Osteoblast (primary cell): ENCODE measurements around the gene IZUMO1. TPM values are rescaled to one million over a fixed set of nuclear protein-coding genes. Genes with fewer than 3 reads are reported as not detected.
A peak's percentile ranks its signal among the peaks of the same experiment; 100 is the strongest.

ENCODE experiments used
- DNase-seq: peaks from one replicate; pipeline ENCODE4 v3.0.0; 2011; ENCODE audit warnings: low spot score, mixed read lengths; ENCODE audit not compliant: insufficient read length; ENCODE audit errors: missing footprints
- H2AFZ ChIP-seq: 2 replicates; pipeline ENCODE4 v1.6.0; 2011; ENCODE audit warnings: mild to moderate bottlenecking, low read length
- H3K27ac ChIP-seq: 2 replicates; pipeline ENCODE4 v1.5.1; 2011; ENCODE audit warnings: mild to moderate bottlenecking, low read depth, low read length, moderate library complexity
- H3K27me3 ChIP-seq: 2 replicates; pipeline ENCODE4 v1.6.0; 2012; ENCODE audit warnings: mild to moderate bottlenecking, control low read depth, inconsistent platforms, low read length, moderate library complexity; ENCODE audit not compliant: insufficient read depth
- H3K36me3 ChIP-seq: 2 replicates; pipeline ENCODE4 v1.5.1; 2011; ENCODE audit warnings: mild to moderate bottlenecking, low read length, control low read depth, moderate library complexity; ENCODE audit not compliant: insufficient read depth
- H3K4me1 ChIP-seq: 2 replicates; pipeline ENCODE4 v1.5.1; 2011; ENCODE audit warnings: mild to moderate bottlenecking, low read length, control low read depth, moderate library complexity; ENCODE audit not compliant: insufficient read depth
- H3K4me2 ChIP-seq: 2 replicates; pipeline ENCODE4 v1.6.0; 2011; ENCODE audit warnings: mild to moderate bottlenecking, low read length; ENCODE audit not compliant: insufficient read depth
- H3K4me3 ChIP-seq: fragments of 200-600 bp; sonication (generic); 3 replicates; pipeline ENCODE4 v1.5.1; 2012; ENCODE audit warnings: mild to moderate bottlenecking, low read length, inconsistent platforms; ENCODE audit not compliant: insufficient read depth
- H3K79me2 ChIP-seq: 2 replicates; pipeline ENCODE4 v1.6.0; 2012; ENCODE audit warnings: mild to moderate bottlenecking, low read length, control low read depth, inconsistent platforms; ENCODE audit not compliant: insufficient read depth
- H3K9me3 ChIP-seq: 2 replicates; pipeline ENCODE4 v1.5.1; 2011; ENCODE audit warnings: low read depth, low read length, control low read depth
- H4K20me1 ChIP-seq: 2 replicates; pipeline ENCODE4 v1.6.0; 2012; ENCODE audit warnings: mild to moderate bottlenecking, low read length, control low read depth; ENCODE audit not compliant: insufficient read depth
- total RNA-seq: library from RNA; depleted of rRNA; stranded (reverse); fragments of >200 nt; gene quantifications from 2 replicates; pipeline ENCODE4 v1.2.3, GENCODE V29; 2012
- TF ChIP-seq, protein P1 (sequence below): IDR thresholded peaks from 2 replicates; pipeline ENCODE4 v1.5.1; 2011; ENCODE audit warnings: mild to moderate bottlenecking, low read depth, low read length, moderate library complexity; ENCODE audit errors: extremely low read depth

The IZUMO1 gene
- total RNA-seq, 1 donor = not detected

- Histone ChIP-seq H3K27me3 (peaks cover 24% of the 10 kb centered on the region), H3K4me3 (no peak overlapping the region), H2AFZ (no peak overlapping the region), H3K79me2 (no peaks in the 10 kb centered on the region), H3K36me3 (no peaks in the 10 kb centered on the region), H3K27ac (no peak overlapping the region), H3K4me2 (no peak overlapping the region), H4K20me1 (no peaks in the 10 kb centered on the region), H3K4me1 (no peaks in the 10 kb centered on the region), H3K9me3 (no peaks in the 10 kb centered on the region)
- peak; percentile 55 for DNase-seq
- TF ChIP-seq, protein P1, sequence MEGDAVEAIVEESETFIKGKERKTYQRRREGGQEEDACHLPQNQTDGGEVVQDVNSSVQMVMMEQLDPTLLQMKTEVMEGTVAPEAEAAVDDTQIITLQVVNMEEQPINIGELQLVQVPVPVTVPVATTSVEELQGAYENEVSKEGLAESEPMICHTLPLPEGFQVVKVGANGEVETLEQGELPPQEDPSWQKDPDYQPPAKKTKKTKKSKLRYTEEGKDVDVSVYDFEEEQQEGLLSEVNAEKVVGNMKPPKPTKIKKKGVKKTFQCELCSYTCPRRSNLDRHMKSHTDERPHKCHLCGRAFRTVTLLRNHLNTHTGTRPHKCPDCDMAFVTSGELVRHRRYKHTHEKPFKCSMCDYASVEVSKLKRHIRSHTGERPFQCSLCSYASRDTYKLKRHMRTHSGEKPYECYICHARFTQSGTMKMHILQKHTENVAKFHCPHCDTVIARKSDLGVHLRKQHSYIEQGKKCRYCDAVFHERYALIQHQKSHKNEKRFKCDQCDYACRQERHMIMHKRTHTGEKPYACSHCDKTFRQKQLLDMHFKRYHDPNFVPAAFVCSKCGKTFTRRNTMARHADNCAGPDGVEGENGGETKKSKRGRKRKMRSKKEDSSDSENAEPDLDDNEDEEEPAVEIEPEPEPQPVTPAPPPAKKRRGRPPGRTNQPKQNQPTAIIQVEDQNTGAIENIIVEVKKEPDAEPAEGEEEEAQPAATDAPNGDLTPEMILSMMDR = no peak
Observed at GRCh38 chr19:48760504-48761205, 13.9 kb upstream of the IZUMO1 start.

GRCh38 chr19:48757741-48758144 is 11.0 kb upstream of the IZUMO1 start:
- TF ChIP-seq, protein P1 = no peak
- no peaks in the 10 kb centered on the region for H3K9me3 ChIP-seq
- no peak overlapping the region for H3K4me2 ChIP-seq
- peak; percentile 45 for DNase-seq
- H3K27ac ChIP-seq = no peak overlapping the region
- H3K27me3 ChIP-seq = peaks cover 26% of the 10 kb centered on the region
- H4K20me1 ChIP-seq = no peaks in the 10 kb centered on the region
- no peaks in the 10 kb centered on the region for H3K36me3 ChIP-seq
- no peaks in the 10 kb centered on the region for H3K4me1 ChIP-seq
- H2AFZ ChIP-seq = no peak overlapping the region
- no peaks in the 10 kb centered on the region for H3K79me2 ChIP-seq
- no peak overlapping the region for H3K4me3 ChIP-seq

DNA sequence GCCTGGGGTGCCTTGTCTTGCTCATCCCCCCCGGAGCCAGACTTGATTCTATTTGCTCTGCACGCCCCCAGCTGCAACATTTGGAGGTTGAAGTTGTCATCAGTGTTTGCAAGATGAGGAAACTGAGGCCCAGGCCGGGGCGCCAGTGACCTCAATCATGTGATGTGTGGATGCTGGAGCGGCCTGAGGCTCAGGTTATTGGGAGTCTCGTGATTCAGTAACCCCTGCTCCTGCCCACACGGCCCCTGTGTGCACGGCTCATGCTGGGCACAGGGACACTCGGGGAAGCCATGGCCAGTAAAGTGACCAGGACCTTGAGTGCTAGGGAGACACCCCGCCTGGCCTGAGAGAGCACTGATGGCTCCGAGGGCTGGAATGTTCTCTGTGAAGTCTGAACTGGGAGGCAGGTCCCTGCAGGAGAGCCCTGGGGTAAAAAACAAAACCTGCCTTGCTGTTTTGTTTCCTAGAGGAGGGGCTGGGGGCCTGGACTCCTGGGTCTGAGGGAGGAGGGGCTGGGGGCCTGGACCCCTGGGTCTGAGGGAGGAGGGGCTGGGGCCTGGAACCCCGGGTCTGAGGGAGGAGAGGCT is 10.5 kb upstream of the IZUMO1 start:
- DNase-seq = peak; percentile 69
- Histone ChIP-seq H2AFZ (no peak overlapping the region), H3K27me3 (peaks cover 26% of the 10 kb centered on the region), H3K27ac (no peak overlapping the region), H3K4me1 (no peaks in the 10 kb centered on the region), H3K79me2 (no peaks in the 10 kb centered on the region), H3K4me2 (no peak overlapping the region), H3K4me3 (no peak overlapping the region), H3K36me3 (no peaks in the 10 kb centered on the region), H4K20me1 (no peaks in the 10 kb centered on the region), H3K9me3 (no peaks in the 10 kb centered on the region)
- TF ChIP-seq, protein P1 = no peak

DNA sequence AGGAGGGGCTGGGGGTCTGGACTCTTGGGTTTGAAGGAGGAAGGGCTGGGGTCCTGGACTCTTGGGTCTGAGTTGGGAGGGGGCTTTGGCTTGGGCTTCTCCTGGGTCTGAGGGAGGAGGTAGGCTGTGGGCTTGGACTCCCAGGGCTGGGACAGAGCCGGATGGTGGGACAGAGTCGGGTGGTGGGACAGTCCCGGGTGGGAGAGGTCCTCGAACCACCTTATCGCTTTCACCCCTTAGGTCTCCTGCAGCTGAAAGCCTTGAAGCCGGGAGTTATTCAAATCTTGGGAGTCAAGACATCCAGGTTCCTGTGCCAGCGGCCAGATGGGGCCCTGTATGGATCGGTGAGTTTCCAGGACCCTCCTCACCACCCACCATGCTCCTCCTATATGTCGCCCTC is 10.0 kb upstream of the IZUMO1 start:
- Histone ChIP-seq H3K4me3 (no peak overlapping the region), H4K20me1 (no peaks in the 10 kb centered on the region), H2AFZ (no peak overlapping the region), H3K9me3 (no peaks in the 10 kb centered on the region), H3K27ac (no peak overlapping the region), H3K36me3 (no peaks in the 10 kb centered on the region), H3K79me2 (no peaks in the 10 kb centered on the region), H3K27me3 (peaks cover 29% of the 10 kb centered on the region), H3K4me2 (no peak overlapping the region), H3K4me1 (no peaks in the 10 kb centered on the region)
- TF ChIP-seq, protein P1 = no peak
- DNase-seq = peak; percentile 59
